Lung (tissue), 12 donors: ENCODE results near the gene LLCFC1. TPM values are rescaled to one million over a fixed set of nuclear protein-coding genes. Genes with fewer than 3 reads are reported as not detected.

Experiments
- ATAC-seq: fragments of 200-7000 bp; cut with Tn5 transposase; one replicate; pipeline ENCODE4 v1.9.1; 2020; ENCODE audit warnings: moderate number of reproducible peaks; ENCODE audit not compliant: insufficient read depth, low FRiP score
- DNase-seq, 3 donors: peaks; one replicate each; pipeline ENCODE4 v3.0.0-alpha.2; 2013 to 2017
- H3K27ac ChIP-seq, 2 donors: one replicate each; pipeline ENCODE4 v1.5.1; 2013; ENCODE audit warnings: mild to moderate bottlenecking in 2 of 2, moderate library complexity in 2 of 2, control low read depth in 1 of 2, inconsistent platforms in 1 of 2, low read depth in 1 of 2, low read length in 1 of 2
- H3K27me3 ChIP-seq, 3 donors: one replicate each; pipeline ENCODE4 v1.5.1; 2013; ENCODE audit warnings: low read length in 2 of 3; ENCODE audit not compliant: control insufficient read depth in 3 of 3, insufficient read depth in 3 of 3
- H3K36me3 ChIP-seq, 4 donors: one replicate each; pipeline ENCODE4 v1.5.1; 2013; ENCODE audit warnings: low read length in 4 of 4, mild to moderate bottlenecking in 1 of 4, moderate library complexity in 1 of 4; ENCODE audit not compliant: control insufficient read depth in 4 of 4, insufficient read depth in 4 of 4
- H3K4me1 ChIP-seq, 5 donors: one replicate each; pipeline ENCODE4 v1.5.1; 2013; ENCODE audit warnings: low read length in 5 of 5, mild to moderate bottlenecking in 2 of 5, moderate library complexity in 1 of 5; ENCODE audit not compliant: control insufficient read depth in 5 of 5, insufficient read depth in 5 of 5
- H3K4me3 ChIP-seq: one replicate; pipeline ENCODE4 v1.5.1; 2013; ENCODE audit warnings: mild to moderate bottlenecking, control low read depth, moderate library complexity
- H3K9ac ChIP-seq, 2 donors: one replicate each; pipeline ENCODE4 v1.5.1; 2013; ENCODE audit warnings: low read length in 2 of 2, control low read depth in 1 of 2; ENCODE audit not compliant: insufficient read depth in 1 of 2
- H3K9me3 ChIP-seq, 4 donors: one replicate each; pipeline ENCODE4 v1.5.1; 2013; ENCODE audit warnings: low read length in 3 of 4, mild to moderate bottlenecking in 1 of 4, moderate library complexity in 1 of 4; ENCODE audit not compliant: control insufficient read depth in 4 of 4, insufficient read depth in 3 of 4
- CTCF ChIP-seq: IDR thresholded peaks from 2 replicates; pipeline ENCODE4 v1.5.1; 2012; ENCODE audit warnings: mild to moderate bottlenecking; ENCODE audit errors: control extremely low read depth, extremely low read depth
- WGBS, 2 donors: extraction: QIAGEN DNeasy Blood & Tissue Kit; methylation state at CpG; one replicate each; pipeline ENCODE4 v1.1.7; 2013; 5-methylcytosine and 5-hydroxymethylcytosine counted together
- polyA plus RNA-seq, 2 donors: library from polyadenylated mRNA; stranded (reverse); fragments of 200-250 nt; gene quantifications; one replicate each; pipeline ENCODE4 v1.2.1, GENCODE V29; 2013
- total RNA-seq, 2 donors: library from RNA; depleted of rRNA in 1 of 2; stranded (reverse); fragments of >200 nt in 1 of 2; gene quantifications; one replicate each; pipeline ENCODE4 v1.2.1, GENCODE V29; 2014 to 2021
- donor health status: control.
- donor health status: control.
- donor health status: Bipolar disorder and iron deficiency.
- donor health status: healthy.
- donor health status: DM: yes; HTN: yes; CAD: no.

Gene LLCFC1
- total and polyA plus RNA-seq, 4 donors: 0.22 to 0.70 TPM; not detected in 2

DNA sequence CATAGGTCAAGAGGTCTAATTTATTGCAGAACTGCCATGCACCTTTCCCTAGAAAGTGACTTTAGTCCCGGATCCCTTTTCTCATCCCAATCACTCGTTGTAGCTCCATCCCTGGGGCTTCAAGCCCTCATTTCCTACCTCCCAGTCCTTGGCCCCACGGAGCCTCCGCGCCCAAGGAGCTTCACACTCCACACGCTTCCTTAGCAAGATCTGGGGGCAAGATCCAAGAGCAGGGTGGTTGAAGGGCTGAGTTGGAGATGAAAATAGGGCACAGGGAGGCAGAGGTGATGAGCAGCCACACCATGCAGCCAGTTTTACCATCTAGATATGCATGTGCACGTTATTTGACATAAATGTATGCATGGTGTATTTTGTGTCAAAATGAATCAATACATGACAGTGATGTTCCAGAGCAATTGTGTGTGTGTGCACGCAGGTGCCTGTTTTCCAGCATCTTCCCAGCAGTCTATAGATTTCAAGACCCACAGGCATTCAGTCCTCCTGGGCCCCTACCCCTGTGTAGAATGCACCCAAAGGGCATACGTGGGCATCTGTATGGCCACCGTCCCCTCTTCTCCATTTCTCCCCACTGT is 47.7 kb upstream of the LLCFC1 start:
- WGBS, 2 donors: 88 to 94% methylated on average over 10 of the region's 10 CpGs
- H3K27ac ChIP-seq: no peak overlapping the region
- ATAC-seq (no peak), DNase-seq (peak in 1 of 3 donors; percentile 1)
- no peak for TF ChIP-seq CTCF
- H3K27me3 ChIP-seq: no peaks in the 10 kb centered on the region
- H3K36me3 ChIP-seq: no peaks in the 10 kb centered on the region
- no peaks in the 10 kb centered on the region for H3K9me3 ChIP-seq
- no peak overlapping the region for H3K4me3 ChIP-seq
- no peak overlapping the region for H3K9ac ChIP-seq
- H3K4me1 ChIP-seq: peaks cover 0 to 15% (median 0%) of the 10 kb centered on the region in 5 donors

GRCh38 chr7:142892951-142893350 is 46.3 kb upstream of the LLCFC1 start:
- no peak for ATAC-seq
- no peaks in the 10 kb centered on the region for H3K9me3 ChIP-seq
- no peak overlapping the region for H3K4me3 ChIP-seq
- H3K4me1 ChIP-seq: peaks cover 0 to 5% (median 0%) of the 10 kb centered on the region in 5 donors
- no peaks in the 10 kb centered on the region for H3K36me3 ChIP-seq
- TF ChIP-seq CTCF: no peak
- no peak overlapping the region for H3K27ac ChIP-seq
- WGBS, 2 donors: 85 to 95% methylated on average over 5 of the region's 5 CpGs
- peak in 1 of 3 donors; percentile 6 for DNase-seq
- H3K9ac ChIP-seq: no peak overlapping the region
- H3K27me3 ChIP-seq: no peaks in the 10 kb centered on the region

- 75 to 85% methylated on average over 12 of the region's 12 CpGs for WGBS, 2 donors
- no peaks in the 10 kb centered on the region for H3K9me3 ChIP-seq
Observed at GRCh38 chr7:142894112-142894984, 44.9 kb upstream of the LLCFC1 start.

More at GRCh38 chr7:142894112-142894984, 44.9 kb upstream of the LLCFC1 start:
- Histone ChIP-seq H3K27me3 (no peaks in the 10 kb centered on the region), H3K27ac (no peak overlapping the region), H3K36me3 (no peaks in the 10 kb centered on the region), H3K4me3 (no peak overlapping the region), H3K9ac (no peak overlapping the region), H3K4me1 (peaks cover 0 to 4% (median 0%) of the 10 kb centered on the region in 5 donors)
- ATAC-seq: no peak
- TF ChIP-seq CTCF: no peak
- DNase-seq: no peak
